ENCODE data around the gene GALNT4.

The GALNT4 gene

DNA sequence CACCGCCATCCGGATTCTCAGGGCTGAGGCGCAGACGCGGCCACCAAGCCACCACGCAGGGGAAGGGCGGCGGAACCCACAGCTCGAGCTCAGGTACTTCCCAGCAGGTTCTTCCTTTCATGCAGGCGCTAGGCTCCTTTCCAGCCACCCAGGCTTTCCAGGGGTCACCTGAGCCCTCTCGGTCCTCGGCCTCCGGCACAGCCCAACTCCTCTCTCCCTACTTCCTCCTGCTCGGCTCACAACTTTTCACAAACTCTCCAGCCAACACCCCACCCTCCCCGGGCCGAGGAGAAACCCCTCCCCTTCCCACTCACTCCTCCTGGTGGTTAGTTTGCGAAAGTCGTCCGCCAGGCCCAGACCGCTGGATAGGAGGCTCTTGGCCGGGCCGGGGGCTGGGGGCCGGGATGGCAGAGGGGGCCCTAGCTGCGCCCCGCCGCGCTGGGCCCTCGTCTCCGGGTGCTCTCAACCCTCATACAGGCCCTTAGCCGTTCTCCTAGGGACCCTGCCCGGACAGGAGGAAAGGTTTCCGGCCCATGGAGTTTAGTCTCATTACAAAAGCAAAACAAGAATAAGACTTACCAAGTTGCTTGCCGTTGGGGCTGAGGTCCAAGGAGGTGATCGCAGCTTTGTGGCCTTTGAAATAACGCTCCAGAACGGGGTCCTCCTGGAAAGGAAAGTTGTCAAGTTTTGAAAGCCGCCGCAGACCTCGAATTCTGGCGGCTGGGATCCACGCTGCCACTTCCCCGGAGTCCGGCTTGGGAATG lies at the start of gene GALNT4:
GALNT4 (minus strand) TSS at position 256 of the 764 bp plus-strand sequence; CDS start at position 9, 247 bp downstream.
- DNase-seq (ENCODE audit: low spot score) = peak; percentile 88

DNA sequence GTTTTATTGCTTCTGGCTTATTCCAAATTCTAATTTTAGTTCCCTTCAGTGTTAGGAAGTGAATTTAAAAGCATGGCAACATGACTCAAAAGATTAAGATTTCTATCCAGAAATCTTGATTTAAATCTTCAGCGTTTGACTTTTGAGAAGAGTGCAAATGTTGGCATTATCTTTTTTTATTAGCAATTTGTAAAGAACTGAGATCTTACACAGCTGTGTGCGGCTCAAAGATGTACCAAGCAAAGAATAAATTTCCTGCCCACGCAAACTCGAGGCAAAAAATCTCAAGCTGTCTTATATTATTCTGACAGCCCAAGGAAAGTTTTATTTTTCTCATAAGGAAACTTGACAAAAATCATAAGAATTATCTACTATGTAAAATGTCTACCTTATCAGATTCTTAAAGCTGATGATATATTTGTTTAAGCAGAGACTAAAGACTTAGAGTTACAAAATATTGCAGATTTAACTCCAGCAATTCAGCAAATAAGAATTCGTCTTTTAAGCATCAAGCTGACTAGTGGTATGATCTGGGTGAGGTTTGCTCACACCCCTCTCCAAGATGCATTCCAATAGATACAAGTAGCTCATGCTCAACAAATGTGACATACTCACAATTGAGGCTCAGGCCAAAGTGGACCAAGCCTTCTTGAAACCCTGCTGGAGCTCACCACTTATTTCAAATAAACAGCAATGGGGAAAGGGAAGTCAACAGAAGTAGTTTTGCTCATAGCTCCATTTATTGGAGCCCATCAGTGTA lies 48.6 kb upstream of the GALNT4 start:
- DNase-seq (ENCODE audit: low spot score) = no peak

DNA sequence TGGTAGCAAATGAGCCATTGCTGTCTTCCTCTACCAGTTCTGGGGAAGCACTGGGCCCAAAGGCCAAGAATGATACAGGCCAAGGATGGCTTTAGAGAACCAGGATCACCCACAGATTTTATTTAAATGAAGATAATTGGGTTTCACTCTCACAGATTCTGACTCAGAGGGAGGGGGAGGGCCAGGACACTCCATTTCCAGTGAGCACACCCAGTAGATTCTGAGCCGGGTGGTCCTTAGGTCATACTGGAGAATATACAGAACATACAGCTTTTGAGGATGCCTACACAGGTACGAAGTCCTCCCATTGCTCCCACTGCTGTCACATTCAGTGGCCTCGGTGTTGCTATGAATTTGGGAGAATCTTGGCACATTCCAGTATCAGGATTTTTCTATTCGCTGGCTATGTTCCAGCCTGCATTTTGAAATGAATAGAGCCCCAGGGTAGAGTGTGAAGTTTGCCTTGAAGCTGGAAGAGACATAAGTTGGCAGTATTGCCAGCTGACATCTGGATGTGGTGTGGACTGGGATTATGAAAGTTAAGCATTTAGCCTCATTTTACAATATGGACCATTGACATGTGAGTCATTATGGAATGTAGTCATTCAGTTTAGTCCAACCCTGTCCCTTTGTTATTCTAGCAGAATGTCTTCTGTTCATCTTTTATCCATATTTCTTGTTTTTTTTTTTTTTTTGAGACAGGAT lies 47.0 kb upstream of the GALNT4 start:
- no peak for DNase-seq (ENCODE audit: low spot score)

GRCh38 chr12:89568484-89568883 lies 43.9 kb upstream of the GALNT4 start:
- DNase-seq (ENCODE audit: low spot score) = no peak

- no peak for DNase-seq (ENCODE audit: low spot score)
These were observed 43.2 kb upstream of the GALNT4 start for GRCh38 chr12:89567691-89568239.

GRCh38 chr12:89566615-89567014 lies 42.0 kb upstream of the GALNT4 start:
- DNase-seq (ENCODE audit: low spot score) = no peak

GRCh38 chr12:89565002-89565401 lies 40.4 kb upstream of the GALNT4 start:
- DNase-seq (ENCODE audit: low spot score) = no peak

DNA sequence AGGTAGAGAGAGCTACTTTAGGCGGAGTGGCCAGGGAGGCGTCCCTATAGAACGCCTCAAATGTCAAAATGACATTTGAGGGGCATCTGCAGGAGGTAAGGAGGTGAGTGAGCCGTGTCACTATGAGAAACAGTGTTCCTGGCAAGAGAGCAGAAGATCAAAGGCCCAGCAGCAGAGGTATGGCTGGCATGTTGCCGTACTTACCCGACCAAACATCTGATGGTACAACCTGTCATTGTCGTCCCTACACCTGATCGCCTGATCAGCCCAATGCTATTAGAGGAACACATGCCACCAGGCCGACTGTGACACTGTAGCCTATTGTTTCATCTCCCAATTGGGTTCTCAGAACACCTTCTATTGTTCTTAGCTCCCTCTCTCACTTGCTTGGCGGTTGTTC lies 35.2 kb upstream of the GALNT4 start:
- no peak for DNase-seq (ENCODE audit: low spot score)

GRCh38 chr12:89556976-89557375 lies 32.4 kb upstream of the GALNT4 start:
- DNase-seq (ENCODE audit: low spot score) = no peak

GRCh38 chr12:89552376-89552775 lies 27.8 kb upstream of the GALNT4 start:
- DNase-seq (ENCODE audit: low spot score) = no peak

DNA sequence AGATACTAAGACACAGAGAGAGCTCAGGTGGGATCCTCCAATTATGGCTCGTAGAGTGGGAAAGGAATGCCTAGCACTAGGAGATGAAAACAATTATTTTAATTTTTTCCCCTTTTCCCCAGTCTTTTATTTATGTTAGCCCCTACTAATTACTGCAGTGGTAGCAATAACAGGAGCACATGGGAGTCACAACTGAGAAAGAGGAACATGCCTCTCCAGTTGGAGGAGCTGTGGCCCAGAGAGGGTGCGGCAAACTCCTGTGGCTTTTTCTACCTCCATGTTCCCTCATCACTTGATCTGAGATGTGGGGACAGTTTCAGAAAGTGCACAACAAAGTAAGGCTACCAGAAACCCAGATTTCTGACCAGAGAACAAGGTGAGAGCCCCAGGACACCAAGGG lies 27.2 kb upstream of the GALNT4 start:
- DNase-seq (ENCODE audit: low spot score) = no peak

GRCh38 chr12:89547101-89547500 lies 22.5 kb upstream of the GALNT4 start:
- no peak for DNase-seq (ENCODE audit: low spot score)

DNA sequence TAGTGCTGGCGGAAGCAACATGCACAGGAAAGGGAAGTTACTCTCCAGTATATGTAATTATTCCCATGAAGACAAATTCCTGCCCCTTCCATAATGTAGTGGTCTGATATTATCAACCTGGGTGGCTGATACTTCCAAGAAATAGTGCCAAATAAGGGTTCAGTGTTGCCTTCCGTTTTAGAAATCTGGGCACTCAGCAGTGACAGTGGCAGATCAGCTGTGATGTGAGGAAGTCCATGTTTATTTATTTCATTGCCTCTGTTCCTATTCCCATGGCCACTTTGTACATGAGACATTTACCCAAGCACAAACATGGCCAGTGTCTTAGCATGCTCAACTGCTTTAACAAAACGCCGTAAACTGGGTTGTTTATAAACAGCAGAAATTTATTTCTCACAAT lies 21.6 kb upstream of the GALNT4 start:
- DNase-seq (ENCODE audit: low spot score) = no peak

- peak; percentile 26 for DNase-seq (ENCODE audit: low spot score)
These were observed 20.1 kb upstream of the GALNT4 start for GRCh38 chr12:89544681-89545184.

DNA sequence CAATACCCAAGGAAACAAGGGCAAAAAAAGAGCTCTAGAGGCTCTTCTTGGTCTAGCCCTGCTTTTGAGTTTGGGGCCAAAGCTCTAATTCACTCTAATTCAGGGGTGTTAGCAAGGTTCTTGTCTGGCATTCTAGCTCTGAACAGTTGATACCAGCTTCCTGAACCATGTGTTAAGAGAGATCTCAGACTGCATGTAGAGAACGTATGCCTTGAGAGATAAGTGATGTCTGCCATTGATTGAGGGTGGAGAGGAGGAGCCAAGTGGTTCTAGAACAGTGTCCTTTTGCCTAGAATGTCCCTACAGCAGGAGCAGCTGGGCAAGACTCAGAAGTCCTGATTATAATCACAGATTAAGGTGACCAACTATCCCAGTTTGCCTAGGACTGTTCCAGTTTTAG lies 19.4 kb upstream of the GALNT4 start:
- no peak for DNase-seq (ENCODE audit: low spot score)

DNA sequence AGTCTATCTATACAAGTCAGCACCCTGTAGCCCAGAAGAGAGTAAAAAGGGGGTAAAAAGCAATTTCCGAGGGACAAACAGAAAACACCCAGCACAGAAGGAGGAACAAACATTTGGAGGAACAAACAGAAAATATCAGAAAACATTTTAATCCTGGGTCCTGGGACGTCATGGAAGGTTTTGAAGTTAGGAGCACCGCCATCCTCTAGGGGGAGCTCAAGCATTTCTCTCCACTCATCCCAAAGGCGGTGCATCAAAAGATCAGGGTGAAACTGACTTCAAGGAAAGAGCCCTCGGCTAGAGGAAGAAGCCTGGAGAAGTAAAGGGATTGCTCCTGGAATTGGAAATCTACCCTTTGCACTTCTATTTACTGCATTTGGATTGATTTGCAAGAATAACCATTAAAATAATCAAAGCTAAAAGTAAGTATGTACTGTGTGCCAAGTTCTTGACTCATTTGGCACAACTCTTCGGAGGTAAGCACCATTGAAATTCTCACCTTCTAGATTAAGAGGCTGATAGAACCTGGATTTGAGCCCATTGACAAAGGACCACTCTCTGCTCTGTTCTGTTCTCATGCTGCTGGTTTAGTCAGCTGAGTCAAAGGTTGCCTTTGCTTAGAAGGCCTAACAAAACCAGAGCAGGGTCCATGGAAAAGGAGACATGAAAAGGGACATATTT lies 18.5 kb upstream of the GALNT4 start:
- peak; percentile 78 for DNase-seq (ENCODE audit: low spot score)

DNA sequence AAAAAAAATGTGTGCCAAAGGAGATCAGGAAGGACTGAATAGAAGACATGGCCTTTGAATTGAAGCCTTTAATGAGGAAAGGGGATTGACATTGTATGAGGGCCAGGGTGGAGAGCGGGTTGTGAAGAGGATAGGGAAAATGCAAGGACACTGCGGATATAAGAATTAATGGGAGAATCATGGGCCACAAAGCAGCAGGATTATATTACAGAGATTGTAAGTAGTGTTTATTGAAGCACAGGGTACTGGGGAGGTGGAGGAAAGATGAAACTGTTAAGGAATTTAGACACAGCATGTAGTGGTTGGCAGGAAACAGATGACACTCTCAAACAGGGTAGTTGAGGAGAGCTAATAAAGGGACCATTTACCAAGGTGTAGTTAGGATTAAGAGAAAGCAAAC lies 17.6 kb upstream of the GALNT4 start:
- no peak for DNase-seq (ENCODE audit: low spot score)

DNA sequence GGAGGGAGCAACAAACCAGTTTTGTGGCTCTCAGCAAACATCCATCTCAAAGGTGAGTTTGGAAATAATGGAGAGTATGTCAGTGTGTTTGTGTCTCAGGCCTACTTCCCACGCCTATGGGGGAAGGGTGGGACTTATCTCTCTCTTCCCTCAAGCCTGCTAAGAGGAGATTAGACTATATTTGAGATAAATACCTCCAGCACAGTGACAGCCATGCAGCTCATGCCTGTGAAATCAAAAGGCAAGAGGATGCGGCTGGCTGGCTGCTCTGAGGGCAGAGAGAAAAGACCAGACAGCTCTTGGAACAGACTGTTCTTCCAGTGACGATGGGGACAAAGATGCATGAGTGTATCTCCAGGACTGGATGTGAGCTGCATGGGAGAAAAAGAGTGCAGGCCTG lies 16.0 kb upstream of the GALNT4 start:
- DNase-seq (ENCODE audit: low spot score) = no peak

GRCh38 chr12:89539426-89540223 lies 15.0 kb upstream of the GALNT4 start:
- no peak for DNase-seq (ENCODE audit: low spot score)

DNA sequence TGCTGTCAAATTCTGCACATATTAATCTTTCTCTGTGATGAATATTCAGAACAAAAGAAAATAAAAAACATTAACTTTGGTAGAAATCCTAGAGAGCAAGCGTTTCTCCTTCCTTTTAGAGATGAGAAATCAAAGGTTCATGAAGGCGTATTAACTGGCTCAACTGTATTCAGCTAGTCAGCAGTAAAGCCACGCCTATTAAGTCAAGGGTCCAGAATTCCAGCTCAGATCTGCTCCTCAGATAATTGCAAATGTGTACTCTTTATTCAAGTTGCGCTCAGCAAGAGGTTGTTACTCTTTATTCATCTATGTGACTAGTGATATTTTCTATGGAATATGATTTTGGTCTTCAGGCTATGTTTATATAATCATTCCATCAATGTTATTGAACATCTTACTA lies 14.3 kb upstream of the GALNT4 start:
- no peak for DNase-seq (ENCODE audit: low spot score)

- DNase-seq (ENCODE audit: low spot score) = no peak
These were observed 12.8 kb upstream of the GALNT4 start for GRCh38 chr12:89537389-89537788.
